ENCODE measurements around the gene PALMD.

DNA sequence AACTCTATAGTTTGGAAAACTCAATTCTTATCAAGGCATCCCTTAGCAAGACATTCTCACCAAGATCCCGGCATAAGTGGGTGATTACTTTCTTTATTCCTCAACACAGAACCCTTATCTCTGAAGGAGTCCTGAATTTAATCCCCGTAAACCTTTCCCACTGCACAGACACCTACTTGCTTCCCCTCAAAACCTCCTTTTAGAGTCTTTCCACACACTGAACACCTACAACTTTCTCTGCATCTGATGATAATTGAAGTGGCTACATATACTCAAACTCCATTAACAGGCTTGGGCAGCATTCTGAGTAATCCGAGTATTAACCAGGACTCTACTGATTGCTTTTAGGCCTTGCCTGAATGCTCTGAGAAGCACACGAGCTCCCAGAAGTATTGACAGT, 23.5 kb downstream of the PALMD start:
- TF ChIP-seq POLR2A (IDR thresholded peaks at IDR 0.05): no peak
- TF ChIP-seq, protein P1, sequence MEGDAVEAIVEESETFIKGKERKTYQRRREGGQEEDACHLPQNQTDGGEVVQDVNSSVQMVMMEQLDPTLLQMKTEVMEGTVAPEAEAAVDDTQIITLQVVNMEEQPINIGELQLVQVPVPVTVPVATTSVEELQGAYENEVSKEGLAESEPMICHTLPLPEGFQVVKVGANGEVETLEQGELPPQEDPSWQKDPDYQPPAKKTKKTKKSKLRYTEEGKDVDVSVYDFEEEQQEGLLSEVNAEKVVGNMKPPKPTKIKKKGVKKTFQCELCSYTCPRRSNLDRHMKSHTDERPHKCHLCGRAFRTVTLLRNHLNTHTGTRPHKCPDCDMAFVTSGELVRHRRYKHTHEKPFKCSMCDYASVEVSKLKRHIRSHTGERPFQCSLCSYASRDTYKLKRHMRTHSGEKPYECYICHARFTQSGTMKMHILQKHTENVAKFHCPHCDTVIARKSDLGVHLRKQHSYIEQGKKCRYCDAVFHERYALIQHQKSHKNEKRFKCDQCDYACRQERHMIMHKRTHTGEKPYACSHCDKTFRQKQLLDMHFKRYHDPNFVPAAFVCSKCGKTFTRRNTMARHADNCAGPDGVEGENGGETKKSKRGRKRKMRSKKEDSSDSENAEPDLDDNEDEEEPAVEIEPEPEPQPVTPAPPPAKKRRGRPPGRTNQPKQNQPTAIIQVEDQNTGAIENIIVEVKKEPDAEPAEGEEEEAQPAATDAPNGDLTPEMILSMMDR (IDR thresholded peaks at IDR 0.05): no peak
